Right ventricle myocardium superior (tissue), 1 donor: ENCODE measurements around the gene CD83. TPM values are rescaled to one million over a fixed set of nuclear protein-coding genes. Genes with fewer than 3 reads are reported as not detected.
"Not testable (repeated sequence)": the region's sequence is repeated elsewhere in the genome, so short reads cannot be mapped to it uniquely, and the experiment has no call there.

ENCODE experiments used
- ATAC-seq: fragments of 200-7000 bp; cut with Tn5 transposase; one replicate; pipeline ENCODE4 v1.9.1; 2020; ENCODE audit warnings: mild to moderate bottlenecking; ENCODE audit not compliant: poor library complexity
- DNase-seq: peaks from one replicate; pipeline ENCODE4 v3.0.0-alpha.2; 2020
- intact Hi-C: fragments of 100-400 bp; cut with DNase I; formaldehyde crosslinking; loops from one replicate; pipeline ENCODE4 v1.11.2; 2022
- long read RNA-seq: library from polyadenylated mRNA; unstranded; transcript quantifications from one replicate; pipeline ENCODE4 v2.0.0, GENCODE V29; 2021
- total RNA-seq: library from RNA; stranded (reverse); fragmentation: NEBNext Ultra II Directional; extraction: Animal tissue kit (Norgen Biotek cat#: 25700); gene quantifications from one replicate; pipeline ENCODE4 v1.2.1, GENCODE V29; 2021
- donor health status: DM: no; HTN: yes; CAD: no; lungs with severe emphysema.

Gene CD83, protein sequence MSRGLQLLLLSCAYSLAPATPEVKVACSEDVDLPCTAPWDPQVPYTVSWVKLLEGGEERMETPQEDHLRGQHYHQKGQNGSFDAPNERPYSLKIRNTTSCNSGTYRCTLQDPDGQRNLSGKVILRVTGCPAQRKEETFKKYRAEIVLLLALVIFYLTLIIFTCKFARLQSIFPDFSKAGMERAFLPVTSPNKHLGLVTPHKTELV
- total RNA-seq, result 1.6 TPM
- long read RNA-seq, transcript CD83-201 (5 exons, 2,471 nt), result major isoform, 8 of 8 reads
- long read RNA-seq, partial matches to known transcripts, result 0 of 8 reads
- long read RNA-seq, other reads (novel, unspliced or antisense), result 0 of 8 reads

DNA sequence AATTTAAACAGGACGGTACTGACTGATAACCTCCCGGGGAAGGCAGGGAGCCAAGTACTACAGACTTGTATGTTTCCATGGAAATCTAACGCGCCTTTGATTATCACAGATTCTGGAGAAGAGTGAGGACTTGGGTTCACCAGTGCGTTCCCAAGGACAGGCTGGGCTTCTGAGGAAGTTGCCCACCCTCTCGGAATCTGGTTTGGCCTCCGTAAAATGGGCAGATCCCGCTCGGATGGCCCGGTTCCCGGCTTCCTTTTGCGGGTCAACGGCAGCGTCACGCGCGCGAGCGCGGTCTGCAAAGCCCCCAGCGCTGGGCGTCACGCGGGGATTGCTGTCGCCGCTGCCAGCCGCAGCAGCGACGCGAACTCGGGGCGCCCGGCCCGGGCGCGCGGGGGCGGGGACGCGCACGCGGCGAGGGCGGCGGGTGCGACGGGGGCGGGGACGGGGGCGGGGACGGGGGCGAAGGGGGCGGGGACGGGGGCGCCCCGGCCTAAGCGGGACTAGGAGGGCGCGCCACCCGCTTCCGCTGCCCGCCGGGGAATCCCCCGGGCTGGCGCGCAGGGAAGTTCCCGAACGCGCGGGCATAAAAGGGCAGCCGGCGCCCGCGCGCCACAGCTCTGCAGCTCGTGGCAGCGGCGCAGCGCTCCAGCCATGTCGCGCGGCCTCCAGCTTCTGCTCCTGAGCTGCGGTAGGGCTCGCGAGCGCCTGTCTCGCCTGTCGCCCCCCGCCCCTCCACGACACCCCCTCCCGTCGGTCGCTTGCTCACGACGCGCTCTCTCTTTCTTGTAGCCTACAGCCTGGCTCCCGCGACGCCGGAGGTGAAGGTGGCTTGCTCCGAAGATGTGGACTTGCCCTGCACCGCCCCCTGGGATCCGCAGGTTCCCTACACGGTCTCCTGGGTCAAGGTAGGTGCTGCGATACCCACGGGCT, at the start of gene CD83:
CD83 (plus strand) TSS at position 615 of the 933 bp plus-strand sequence; CDS start at position 655, 40 bp downstream.
- intact Hi-C loops, result no loop called here
- DNase-seq (peak; percentile 85), ATAC-seq (peak; percentile 94)

DNA sequence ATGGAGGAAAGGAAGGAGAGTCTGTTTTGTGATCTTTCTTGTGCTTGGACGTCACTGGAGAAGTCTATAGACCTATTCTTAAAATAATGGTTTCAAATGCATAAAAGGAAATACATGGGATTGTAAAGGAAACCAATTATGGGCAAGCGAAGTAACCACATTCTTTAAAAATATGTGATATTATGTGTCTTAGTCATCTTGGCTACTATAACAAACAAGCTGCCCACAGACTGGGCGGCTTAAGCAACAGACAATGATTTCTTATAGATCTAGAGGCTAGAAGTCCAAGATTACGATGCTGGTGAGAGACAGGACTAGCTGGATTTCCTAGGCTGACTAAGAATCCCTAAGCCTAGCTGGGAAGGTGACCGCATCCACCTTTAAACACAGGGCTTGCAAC, 49.4 kb upstream of the CD83 start:
- intact Hi-C loops, result loop anchor here (5.0 to 10.0 kb wide), 2 partner anchors 161 to 273 kb away; no protein-coding TSS in a partner anchor
- ATAC-seq, result no peak
- no peak for DNase-seq

DNA sequence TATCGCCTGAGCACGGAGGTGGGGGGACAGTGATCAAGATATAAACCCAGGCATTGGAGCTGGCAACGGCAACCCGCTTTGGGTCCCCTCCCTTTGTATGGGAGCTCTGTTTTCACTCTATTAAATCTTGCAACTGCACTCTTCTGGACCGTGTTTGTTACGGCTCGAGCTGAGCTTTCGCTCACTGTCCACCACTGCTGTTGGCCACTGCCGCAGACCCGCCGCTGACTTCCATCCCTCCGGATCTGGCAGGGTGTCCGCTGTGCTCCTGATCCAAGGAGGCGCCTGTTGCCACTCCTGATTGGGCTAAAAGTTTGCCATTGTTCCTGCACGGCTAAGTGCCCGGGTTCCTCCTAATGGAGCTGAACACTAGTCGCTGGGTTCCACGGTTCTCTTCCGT, 48.9 kb upstream of the CD83 start:
- ATAC-seq (no peak), DNase-seq (no peak)
- intact Hi-C loops, result loop anchor here (5.0 to 10.0 kb wide), 2 partner anchors 161 to 274 kb away; no protein-coding TSS in a partner anchor

DNA sequence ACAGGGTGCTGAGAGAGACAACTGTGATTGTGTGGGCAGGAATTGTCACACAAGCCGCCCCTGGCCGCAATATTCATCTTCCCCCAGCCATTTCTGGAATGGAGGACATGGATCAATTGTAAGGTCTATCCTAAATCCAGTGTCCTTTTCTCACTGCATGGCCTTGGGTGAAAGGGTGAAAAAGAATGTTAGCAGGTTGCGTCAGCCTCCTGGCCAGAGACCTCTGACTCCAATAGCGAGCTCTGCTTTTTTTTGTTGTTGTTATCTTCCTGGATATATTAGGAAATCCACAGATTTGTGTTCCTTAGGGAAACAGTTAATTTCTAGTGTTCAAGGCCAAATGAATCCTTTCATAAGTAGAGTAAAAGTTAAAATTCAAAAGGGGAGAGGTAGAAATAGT, 47.1 kb upstream of the CD83 start:
- DNase-seq (no peak), ATAC-seq (no peak)
- intact Hi-C loops, result no loop called here

DNA sequence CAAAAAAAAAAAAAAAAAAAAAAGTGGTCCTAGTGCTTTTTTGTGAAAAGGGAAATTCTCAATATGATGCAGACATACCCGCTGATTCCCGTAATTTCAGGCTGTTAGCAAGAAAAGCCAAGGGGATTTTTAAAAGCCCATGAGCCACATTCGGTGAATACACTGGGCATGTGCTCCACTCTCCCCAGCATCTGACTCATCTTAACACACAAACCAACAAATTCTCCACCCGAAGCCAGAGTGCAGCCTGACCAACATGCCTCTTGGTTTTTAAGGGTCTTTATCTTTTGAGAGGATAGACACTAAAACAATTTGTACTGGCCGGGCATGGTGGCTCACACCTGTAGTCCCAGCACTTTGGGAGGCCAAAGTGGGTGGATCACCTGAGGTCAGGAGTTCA, 45.5 kb upstream of the CD83 start:
- intact Hi-C loops, result no loop called here
- DNase-seq (no peak), ATAC-seq (no peak)

DNA sequence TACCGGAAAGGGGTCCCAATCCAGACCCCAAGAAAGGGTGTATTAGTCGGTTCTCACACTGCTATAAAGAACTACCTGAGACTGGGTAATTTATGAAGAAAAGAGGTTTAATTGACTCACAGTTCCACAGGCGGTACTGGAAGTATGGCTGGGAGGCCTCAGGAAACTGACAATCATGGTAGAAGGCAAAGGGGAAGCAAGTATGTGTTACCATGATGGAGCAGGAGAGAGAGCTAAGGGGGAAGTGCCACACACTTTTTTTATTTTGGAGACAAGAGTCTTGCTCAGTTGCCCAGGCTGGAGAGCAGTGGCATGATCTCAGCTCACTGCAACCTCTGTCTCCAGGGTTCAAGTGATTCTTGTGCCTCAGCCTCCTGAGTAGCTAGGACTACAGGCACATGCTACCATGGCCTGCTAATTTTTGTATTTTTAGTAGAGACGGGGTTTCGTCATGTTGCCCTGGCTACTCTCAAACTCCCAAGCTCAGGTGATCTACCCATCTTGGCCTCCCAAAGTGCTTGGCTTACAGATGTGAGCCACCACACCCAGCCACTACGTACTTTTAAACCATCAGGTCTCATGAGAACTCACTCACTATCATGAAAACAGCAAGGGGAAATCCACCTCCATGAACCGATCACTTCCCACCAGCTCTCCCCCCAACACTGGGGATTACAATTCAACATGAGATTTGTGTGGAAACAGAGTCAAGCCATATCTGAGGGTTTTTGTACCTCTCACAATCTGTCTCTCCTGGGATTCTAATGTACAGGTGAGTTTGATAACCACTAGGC, 43.8 kb upstream of the CD83 start:
- ATAC-seq, intact Hi-C loops, DNase-seq: not testable (repeated sequence)

DNA sequence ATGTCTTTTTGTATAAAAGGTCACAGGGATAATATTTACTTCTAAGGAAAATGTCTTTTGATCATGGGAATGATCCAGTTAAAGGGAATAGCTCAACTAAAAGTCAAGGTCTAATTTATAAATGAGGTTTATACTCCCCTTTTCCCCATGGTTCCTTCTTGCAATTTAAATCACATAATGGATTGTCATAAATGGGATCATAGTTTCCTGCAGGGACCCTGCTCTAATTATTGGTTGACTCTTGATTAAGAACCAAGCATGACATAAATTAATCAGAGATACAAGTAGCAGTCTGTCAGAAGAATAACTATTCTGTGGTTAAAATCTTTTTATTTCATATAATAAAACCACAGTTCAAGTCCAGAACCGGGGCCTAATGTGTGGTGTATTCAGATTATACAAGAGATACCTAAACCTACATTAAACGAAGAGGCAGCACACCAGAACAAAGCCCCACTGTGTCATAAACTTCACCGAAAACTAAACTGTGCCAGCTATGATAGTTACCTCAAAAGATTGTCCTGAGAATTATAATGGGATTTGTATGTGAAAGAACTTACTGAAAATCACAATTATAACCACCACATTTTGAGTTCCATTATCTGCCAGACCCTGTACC, 43.0 kb upstream of the CD83 start:
- DNase-seq, result no peak
- ATAC-seq, result peak; percentile 26
- intact Hi-C loops, result no loop called here

DNA sequence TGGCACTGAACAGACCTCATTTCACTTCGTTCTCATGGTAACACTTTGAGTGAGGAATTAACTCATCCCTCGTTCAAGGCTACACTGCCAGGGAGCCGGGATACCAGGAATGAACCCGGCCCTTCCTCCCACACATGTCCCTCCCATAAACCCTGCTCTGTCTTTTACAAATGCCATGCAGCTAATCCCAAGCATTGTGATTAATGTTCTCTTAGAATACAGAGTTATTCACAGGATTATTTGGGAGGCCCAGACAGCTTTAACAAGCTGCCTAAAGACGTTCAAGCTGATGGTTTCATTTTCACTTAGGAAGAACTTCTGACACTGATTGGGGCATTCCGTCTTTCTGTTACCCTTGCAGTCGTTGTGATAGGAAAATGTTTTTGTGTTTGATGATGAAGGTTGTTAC, 42.5 kb upstream of the CD83 start:
- DNase-seq (no peak), ATAC-seq (peak; percentile 65)
- intact Hi-C loops, result no loop called here

DNA sequence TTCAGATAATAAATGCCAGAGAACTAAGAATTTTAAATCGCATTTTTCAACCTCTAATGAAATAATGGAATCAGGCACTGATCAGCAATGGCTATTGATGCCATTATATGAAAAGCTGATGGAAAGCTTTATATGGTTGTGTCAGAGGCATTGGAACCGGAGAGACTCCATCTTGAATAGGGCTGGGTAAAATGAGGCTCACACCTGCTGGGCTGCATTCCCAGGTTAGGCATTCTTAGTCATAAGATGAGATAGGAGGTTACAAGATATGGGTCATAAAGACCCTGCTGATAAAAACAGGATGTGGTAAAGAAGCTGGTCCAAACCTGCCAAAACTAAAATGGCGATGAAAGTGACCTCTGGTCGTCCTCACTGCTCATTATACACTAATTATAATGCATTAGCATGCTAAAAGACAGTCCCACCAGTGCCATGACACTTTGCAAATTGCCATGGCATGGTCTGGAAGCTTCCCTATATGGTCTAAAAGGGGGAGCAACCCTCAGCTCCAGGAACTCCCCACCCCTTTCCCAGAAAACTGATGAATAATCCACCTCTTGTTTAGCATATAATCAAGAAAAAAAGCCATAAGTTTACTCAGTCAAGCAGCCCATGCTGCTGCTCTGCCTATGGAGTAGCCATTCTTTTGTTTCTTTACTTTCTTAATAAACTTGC, 40.2 kb upstream of the CD83 start:
- DNase-seq (no peak), ATAC-seq (no peak)
- intact Hi-C loops, result no loop called here

DNA sequence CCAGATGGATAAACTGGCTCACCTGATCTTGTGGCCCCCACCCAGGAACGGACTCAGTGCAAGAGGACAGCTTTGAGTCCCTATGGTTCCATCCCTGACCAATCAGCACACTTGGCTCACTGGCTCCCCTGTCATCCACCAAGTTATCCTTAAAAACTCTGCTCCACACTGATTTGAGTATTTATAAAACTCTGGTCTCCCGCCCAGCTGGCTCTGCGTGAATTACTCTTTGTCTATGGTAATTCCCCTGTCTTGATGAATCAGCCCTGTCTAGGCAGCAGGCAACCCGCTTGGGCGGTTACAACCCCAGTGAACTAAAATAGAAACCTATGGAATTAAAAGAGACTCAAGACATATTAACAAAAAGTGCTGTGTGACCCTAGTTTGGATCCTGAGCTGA, 38.1 kb upstream of the CD83 start:
- peak; percentile 69 for ATAC-seq
- peak; percentile 56 for DNase-seq
- intact Hi-C loops, result no loop called here

DNA sequence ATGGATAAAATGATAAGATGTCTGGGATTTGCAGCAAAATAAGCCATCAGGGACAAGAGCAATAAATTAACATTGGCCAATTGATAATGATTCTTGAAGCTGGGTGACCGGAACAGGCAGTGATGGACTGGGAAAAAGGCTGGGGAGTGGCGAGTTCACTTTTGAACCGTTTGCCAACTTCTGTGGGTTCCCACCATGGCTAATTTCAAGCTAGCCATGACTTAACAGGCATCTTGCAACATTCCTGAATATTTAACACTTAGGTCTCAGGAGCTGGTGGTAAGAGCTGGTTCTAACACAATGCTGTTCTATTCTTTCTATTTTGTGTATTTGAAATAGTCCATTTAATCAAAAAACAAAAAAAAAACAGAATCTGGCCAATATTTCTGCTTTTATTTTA, 37.6 kb upstream of the CD83 start:
- no peak for DNase-seq
- no peak for ATAC-seq
- intact Hi-C loops, result no loop called here

DNA sequence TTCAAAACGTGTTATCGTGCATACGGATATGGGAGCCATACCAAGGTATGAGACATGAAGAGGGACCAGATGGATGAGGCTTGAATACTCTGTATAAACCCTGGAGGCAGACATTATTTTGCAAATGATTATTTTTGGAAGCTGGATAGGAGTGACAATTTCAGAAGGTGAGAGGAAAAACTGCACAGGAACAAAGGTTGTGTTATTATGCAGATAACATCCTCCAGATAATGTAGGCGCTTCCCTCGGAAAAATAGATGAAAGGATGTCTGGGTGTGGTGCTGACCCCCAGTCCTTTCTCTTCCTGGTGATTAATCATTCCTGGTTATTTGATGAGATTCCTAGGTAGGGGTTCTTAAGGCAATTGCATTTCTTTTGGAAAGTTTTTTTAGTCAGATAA, 36.4 kb upstream of the CD83 start:
- DNase-seq, result no peak
- intact Hi-C loops, result no loop called here
- ATAC-seq, result no peak

DNA sequence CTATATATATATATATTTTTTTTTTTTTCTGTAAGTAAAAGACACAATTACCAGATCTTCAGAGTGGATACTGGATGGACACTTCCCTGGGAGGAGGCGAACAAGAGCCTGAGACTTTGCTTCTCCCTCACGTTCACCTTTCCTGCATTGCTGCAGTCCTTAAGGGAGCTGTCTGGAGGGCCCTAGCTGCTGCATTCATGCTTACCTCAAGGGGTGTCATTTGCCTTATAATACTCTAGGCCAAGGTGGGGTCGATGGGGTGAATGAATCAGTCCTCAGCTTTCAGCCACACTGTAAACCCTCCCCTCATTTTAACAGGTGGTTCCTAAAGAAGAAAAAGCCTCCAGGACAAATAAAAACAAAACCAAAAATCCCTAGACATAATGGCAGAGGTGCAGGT, 34.8 kb upstream of the CD83 start:
- intact Hi-C loops, result no loop called here
- no peak for DNase-seq
- ATAC-seq, result no peak

DNA sequence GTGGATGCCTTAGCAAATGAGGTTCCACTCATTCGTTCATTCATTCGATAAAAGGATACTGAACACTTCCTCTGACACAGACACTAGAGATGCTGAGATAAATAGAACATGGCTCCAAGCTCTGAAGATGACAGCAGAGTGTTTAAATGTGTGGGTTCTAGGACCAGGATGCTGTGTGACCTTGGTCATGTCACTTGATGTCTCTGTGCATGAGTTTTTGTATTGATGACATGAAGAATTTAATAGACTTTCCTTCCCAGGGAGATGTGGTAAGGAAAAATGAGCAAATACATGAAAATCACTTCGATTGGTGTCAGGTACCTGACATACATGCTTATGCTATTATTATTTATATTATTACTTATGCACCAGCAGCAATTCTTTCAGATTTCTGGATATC, 34.3 kb upstream of the CD83 start:
- DNase-seq (no peak), ATAC-seq (no peak)
- intact Hi-C loops, result no loop called here

DNA sequence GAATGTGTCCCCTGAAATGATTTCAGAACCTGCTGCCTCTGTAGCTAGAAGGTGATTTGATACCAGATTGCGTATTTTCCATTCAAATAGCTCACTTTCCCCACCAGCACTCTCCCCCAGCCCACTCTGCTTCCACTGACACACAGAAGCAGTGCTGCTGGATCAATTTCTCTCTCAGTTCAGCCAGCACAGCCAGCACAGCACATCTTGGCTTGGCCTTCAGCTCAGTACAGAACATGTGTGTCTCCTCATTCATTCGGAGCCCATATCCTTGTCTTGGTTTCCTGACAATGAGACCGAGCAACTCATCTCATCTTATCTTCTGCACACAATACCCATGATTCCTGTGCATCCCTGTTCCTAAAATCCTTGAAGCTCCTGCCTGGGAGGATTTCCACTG, 33.8 kb upstream of the CD83 start:
- ATAC-seq (no peak), DNase-seq (no peak)
- intact Hi-C loops, result no loop called here

DNA sequence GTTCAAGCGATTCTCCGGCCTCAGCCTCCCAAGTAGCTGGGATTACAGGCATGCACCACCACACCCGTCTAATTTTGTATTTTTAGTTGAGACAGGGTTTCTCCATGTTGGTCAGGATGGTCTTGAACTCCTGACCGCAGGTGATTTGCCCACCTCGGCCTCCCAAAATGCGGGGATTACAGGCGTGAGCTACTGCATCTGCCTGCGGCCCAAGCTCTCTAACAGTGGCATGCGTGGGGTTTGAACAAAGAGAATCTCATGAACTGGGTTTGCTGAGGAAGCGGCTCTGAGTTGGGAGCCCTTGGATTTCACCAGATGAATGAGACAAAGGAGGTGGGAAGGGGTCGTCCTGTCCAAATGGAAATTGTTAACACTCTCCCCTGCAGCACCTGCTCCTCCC, 33.2 kb upstream of the CD83 start:
- intact Hi-C loops, result no loop called here
- ATAC-seq, result no peak
- DNase-seq, result no peak

DNA sequence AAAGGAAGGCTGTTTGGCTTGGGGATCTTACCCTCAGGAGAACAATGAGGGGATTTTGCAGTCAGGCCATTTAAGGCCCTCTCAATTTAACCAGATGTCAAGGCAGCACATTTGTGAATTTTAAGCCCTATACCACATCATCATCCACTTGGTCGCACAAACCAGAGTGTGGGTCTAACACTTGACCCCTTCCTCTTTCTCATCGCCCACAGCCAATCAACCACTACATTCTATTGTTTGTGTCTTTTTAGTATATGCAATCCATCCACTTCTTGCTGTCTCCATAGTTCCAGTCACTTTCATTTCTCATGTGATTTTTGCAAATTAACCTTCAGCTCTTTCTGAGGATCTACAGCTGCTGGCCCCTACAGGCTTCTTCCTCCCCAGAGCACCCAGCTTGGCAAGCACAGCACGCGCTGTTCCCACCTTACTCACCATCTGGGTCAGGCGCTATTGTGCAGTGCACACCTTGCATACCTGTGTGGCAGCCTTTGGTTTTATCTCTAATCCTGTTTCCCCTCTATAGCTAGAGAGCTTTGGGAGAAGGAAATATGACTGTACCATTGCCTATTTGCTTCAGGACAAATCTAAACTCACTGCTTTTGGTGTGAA, 32.3 kb upstream of the CD83 start:
- intact Hi-C loops, result no loop called here
- no peak for DNase-seq
- no peak for ATAC-seq

DNA sequence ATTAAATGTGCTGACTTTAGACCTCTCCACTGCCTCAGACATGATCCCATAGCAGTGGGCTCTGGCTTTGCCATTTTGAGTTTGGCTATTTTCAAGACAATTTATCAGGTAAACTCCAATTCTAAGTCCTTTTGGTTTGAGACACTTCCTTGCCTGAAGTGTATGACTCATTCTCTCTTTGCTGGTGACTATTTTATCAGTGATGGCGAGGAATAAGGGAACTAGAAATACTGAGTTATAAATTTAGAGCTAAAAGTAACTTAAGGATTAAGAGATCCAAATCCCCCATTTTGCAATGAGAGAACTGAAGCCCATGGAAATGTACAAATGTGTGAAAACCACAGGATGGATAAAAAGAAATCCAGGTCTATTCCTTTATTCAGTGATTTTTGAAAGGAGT, 30.9 kb upstream of the CD83 start:
- DNase-seq, result no peak
- intact Hi-C loops, result no loop called here
- ATAC-seq, result no peak
